Activated T-cell treated with anti-CD3 and anti-CD28 coated beads, Interleukin-2, amount 50 U/mL, for 4 hours (primary cell): Measurements from ENCODE around the gene CNTNAP2. TPM values are rescaled to one million over a fixed set of nuclear protein-coding genes. Genes with fewer than 3 reads are reported as not detected.

Source experiments
- ATAC-seq, 2 donors: fragments of 200-7000 bp; cut with Tn5 transposase; one replicate each; pipeline ENCODE4 v1.10.0; 2021
- DNase-seq: peaks from one replicate; pipeline ENCODE4 v3.0.0-alpha.2; 2020
- H3K27me3 Mint-ChIP-seq: one replicate; pipeline ENCODE4 v1.8.0; 2021; ENCODE audit warnings: low read depth, mixed read lengths
- H3K36me3 Mint-ChIP-seq: one replicate; pipeline ENCODE4 v1.8.0; 2022; ENCODE audit warnings: mixed read lengths; ENCODE audit not compliant: insufficient read depth
- H3K4me1 Mint-ChIP-seq: one replicate; pipeline ENCODE4 v1.8.0; 2021; ENCODE audit warnings: low read depth, mixed read lengths
- H3K4me3 Mint-ChIP-seq: one replicate; pipeline ENCODE4 v1.8.0; 2021; ENCODE audit warnings: mild to moderate bottlenecking, moderate library complexity, mixed read lengths
- H3K9me3 Mint-ChIP-seq: one replicate; pipeline ENCODE4 v1.8.0; 2021; ENCODE audit warnings: mixed read lengths
- total RNA-seq, 3 donors: library from RNA; stranded (reverse); gene quantifications; one replicate each; pipeline ENCODE4 v1.2.1, GENCODE V29; 2021

CNTNAP2 gene
- total RNA-seq, 3 donors from 2014 or later, result not detected

DNA sequence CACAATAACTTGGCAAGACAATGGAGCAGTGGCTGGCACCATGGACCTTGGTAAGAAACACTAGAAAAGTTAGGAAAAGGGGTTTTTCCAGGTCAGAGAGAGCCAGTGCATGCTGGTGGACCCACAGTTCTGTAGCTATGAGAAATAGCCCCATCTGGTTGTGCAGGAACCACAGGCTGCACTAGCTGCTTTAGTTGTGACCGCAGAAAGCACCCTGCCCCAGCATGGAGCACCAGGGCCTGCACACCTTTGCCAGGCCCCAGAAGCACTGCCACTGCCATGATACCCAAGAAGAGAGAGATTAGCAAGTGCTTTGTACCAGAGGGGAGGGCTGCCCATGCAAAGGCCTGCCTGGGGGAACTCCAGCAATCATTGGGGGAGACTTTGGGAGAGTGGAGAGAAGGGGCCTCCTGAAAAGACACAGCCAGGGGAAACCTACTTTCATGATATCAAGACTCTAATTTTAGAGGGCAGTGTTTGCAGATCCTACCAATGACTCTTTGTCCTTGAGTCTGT is 2217.9 kb downstream of the CNTNAP2 start:
- no peaks in the 10 kb centered on the region for H3K9me3 Mint-ChIP-seq
- H3K27me3 Mint-ChIP-seq, result peaks cover 48% of the 10 kb centered on the region
- H3K4me1 Mint-ChIP-seq, result peaks cover 11% of the 10 kb centered on the region

DNA sequence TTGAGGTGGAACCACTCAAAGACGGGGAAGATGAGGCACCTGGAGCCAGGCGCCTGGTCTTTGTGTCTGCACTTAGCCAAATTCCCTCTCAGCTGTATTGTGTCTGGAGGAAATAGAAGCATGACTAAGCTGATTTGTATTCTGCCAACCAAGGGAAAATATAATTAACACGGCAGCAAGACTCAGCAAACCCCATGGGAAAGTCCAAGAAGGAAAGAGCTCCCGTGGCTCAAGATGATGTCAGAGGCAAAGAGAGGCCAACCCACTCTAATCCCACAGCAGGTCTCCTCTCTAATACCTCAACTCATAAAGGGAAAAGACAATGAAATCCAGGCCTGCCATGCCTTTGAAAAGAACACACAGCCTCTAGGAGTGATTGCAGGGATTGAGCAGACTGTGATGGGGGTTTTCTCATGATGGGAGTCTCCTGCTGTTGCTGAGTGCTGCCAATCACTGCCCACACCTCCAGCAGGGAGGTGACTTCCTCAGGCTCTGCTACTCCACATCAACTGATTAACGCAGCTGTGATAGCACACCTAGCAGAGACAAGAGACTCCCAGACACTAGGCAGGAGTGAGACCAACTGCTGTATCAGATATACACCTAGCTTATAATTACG is 2218.5 kb downstream of the CNTNAP2 start:
- peaks cover 15% of the 10 kb centered on the region for H3K4me1 Mint-ChIP-seq
- no peaks in the 10 kb centered on the region for H3K9me3 Mint-ChIP-seq
- no peak overlapping the region for H3K4me3 Mint-ChIP-seq
- ATAC-seq (no peak), DNase-seq (no peak)
- H3K36me3 Mint-ChIP-seq, result no peaks in the 10 kb centered on the region
- peaks cover 53% of the 10 kb centered on the region for H3K27me3 Mint-ChIP-seq

More for the DNA sequence above, 2217.9 kb downstream of the CNTNAP2 start:
- no peaks in the 10 kb centered on the region for H3K36me3 Mint-ChIP-seq
- no peak for DNase-seq
- H3K4me3 Mint-ChIP-seq, result no peak overlapping the region
- ATAC-seq, result no peak

DNA sequence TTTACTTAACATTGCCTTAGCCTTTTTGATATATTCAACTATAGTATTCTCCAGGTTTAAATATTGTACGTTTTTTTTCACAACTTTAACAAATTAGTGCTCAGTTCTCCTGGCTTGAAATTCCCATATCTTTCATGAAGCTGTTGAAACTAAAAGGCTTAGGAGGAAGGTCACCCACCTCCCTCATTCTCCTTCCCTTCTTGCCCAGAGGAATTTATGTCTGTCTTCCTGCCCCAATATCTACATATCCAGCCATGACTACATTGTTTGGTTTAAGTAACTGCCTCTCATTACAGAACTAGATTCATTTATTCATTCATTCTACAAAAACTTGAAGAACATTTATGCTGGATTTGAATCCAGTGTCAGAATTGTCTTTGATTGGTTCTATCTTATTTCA is 2219.2 kb downstream of the CNTNAP2 start:
- Mint-ChIP-seq H3K9me3 (no peaks in the 10 kb centered on the region), H3K4me3 (no peak overlapping the region), H3K36me3 (no peaks in the 10 kb centered on the region), H3K4me1 (peaks cover 15% of the 10 kb centered on the region), H3K27me3 (peaks cover 61% of the 10 kb centered on the region)
- DNase-seq (no peak), ATAC-seq (no peak)

DNA sequence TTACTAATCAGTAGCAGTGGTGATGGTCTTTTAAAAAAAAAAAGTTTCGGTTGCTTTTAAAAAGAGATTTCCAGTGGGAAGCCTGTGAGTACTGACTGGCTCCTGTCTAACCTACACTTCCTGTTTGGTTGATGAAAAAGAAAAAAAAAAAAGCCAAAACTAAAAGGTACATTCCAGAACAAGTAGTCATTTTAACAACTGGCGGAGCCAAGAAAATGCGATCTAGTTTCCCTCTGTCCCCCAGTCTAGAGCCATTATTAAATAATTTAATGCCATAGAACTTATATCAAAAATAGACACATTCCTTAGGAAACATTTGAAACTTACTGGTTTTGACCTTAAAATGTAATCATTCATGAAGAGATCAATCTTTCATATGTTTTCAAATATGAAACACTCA is 2219.8 kb downstream of the CNTNAP2 start:
- Mint-ChIP-seq H3K4me3 (no peak overlapping the region), H3K27me3 (peaks cover 64% of the 10 kb centered on the region), H3K36me3 (no peaks in the 10 kb centered on the region), H3K9me3 (no peaks in the 10 kb centered on the region), H3K4me1 (peaks cover 15% of the 10 kb centered on the region)
- no peak for DNase-seq
- no peak for ATAC-seq

DNA sequence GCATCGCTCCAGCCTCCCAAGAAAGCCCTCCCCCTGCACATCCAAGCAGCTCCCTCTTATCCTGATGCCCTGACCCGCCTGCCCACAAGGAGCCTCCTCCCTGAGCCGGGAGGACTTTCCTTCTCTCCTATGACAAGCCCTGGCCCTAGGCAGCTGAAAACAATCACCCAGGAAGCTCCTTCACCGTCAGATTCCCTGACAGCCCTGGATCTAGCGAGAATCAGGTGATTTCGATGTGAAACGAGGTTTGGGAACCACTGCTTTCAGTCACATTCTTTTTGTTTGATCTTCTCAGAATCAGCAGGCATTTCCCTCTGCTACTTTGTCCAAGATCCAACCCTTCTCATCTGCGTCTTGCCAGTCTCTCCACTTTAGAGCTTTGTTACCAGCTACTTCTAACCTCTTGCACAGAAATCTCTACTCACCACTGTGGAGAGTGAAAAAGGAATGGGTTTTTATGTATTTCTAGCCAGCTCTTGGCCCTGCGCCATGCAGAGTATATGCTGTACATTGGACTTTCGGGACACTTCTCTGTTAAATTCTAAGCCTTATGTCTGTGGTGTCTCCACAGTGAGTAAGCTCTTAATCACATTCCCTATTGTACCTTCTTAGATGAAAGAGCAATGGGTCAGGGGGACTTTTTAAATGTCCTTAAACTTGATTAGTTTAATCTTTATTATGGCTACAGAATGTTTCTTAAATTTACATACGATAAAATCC is 2220.8 kb downstream of the CNTNAP2 start:
- DNase-seq (no peak), ATAC-seq (no peak)
- H3K4me3 Mint-ChIP-seq, result no peak overlapping the region
- no peaks in the 10 kb centered on the region for H3K9me3 Mint-ChIP-seq
- H3K36me3 Mint-ChIP-seq, result no peaks in the 10 kb centered on the region
- H3K4me1 Mint-ChIP-seq, result peaks cover 15% of the 10 kb centered on the region
- H3K27me3 Mint-ChIP-seq, result peaks cover 67% of the 10 kb centered on the region

DNA sequence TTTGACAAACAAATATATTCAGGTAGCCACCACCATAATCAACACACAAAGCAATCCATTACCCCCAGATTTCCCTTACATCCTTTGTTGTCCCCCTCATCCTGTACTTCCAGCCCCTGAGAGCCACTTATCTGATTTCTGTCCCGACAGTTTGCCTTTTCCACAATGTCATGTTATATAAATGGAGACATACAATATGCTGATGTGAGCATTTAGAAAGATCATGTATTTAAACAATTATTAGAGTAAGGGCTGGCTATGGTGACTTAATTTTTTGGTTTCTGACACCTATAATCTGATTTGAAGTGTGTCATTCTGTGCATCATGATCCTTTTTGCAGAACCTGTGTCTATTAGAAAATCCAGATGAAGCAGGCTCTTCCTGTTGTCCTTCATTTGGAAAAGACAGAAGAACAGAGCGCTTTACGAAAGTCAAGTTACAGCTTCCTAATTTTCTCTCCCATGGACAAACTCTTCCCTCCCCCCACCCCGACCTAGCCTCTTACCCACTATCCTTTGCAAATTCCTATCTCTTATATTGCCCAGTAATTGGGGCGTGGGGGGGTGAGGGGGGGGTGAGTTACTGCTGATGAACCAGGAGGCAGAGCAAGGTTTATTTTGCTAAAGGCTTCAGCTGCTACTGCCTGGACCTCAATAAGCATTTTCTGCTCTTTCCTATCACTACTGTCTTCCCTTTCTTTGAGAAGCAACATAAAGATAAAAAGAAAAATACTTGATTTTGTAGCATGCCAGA is 2221.6 kb downstream of the CNTNAP2 start:
- Mint-ChIP-seq H3K9me3 (no peaks in the 10 kb centered on the region), H3K36me3 (no peaks in the 10 kb centered on the region), H3K4me3 (peak overlapping the region; percentile 51), H3K27me3 (peaks cover 70% of the 10 kb centered on the region), H3K4me1 (peaks cover 15% of the 10 kb centered on the region)
- no peak for DNase-seq
- ATAC-seq, result no peak

DNA sequence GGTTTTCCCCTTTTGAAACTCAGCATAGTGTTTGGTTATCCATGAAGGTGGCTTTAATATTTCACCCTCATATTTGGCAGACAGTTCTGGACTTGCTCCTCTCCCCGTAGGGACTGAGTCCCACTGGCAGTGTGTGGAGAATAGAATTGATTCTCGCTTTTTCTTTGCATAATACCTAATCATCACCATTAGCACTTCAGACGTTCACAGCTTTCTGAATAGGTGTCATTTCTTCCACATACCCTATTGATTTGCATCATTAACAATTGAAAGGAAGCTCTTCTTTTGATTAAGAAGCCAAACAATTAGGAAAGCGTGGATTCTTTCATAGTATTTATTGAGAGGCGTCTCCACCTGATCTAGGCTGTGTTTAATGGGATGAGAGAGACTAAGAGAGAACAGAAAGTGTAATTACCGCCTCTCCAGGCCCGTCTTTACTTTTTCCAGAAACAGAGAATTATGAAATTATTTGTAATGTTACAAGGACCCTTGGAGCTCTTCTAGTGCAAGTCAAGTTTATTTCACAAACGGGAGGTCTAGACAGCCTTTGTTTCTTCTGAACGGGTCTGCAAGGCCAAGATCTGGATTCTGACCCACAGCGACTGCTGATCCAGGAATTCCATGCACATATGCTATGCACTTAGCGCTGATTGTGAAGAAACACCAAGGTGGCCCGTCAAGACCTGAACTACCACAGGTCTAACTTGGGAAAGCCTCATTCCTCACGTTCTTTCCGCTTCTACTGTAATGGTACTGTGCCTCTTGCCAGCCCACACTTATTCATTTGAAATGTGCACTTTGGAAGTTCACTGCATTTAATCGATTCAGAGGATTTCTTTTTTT is 2224.1 kb downstream of the CNTNAP2 start:
- peaks cover 15% of the 10 kb centered on the region for H3K4me1 Mint-ChIP-seq
- no peak for ATAC-seq
- H3K4me3 Mint-ChIP-seq, result no peak overlapping the region

DNA sequence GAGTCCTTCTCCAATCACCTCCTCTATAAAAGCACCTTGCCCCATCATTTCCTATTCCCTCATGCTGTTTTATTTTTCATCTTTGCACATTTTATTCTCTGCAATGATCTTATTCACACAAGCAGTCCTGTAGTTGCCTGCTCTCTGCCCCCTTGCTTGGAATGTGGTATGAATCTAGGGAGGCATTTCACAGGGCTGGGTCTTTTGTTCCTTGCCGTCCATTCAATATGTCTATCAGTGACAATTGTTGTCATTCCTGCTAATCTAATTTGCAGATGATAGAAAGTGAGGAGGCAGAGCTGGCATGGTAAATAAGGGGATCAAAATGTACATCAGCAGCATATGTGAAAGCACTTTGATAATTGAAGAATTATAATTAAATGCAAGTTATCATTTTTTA is 2227.8 kb downstream of the CNTNAP2 start:
- H3K4me3 Mint-ChIP-seq, result no peak overlapping the region
- ATAC-seq (no peak), DNase-seq (no peak)
- no peaks in the 10 kb centered on the region for H3K36me3 Mint-ChIP-seq
- peaks cover 29% of the 10 kb centered on the region for H3K27me3 Mint-ChIP-seq
- peaks cover 5% of the 10 kb centered on the region for H3K4me1 Mint-ChIP-seq
- H3K9me3 Mint-ChIP-seq, result no peaks in the 10 kb centered on the region

More for the DNA sequence above, 2224.1 kb downstream of the CNTNAP2 start:
- DNase-seq, result no peak
- no peaks in the 10 kb centered on the region for H3K36me3 Mint-ChIP-seq
- peaks cover 54% of the 10 kb centered on the region for H3K27me3 Mint-ChIP-seq
- no peaks in the 10 kb centered on the region for H3K9me3 Mint-ChIP-seq

DNA sequence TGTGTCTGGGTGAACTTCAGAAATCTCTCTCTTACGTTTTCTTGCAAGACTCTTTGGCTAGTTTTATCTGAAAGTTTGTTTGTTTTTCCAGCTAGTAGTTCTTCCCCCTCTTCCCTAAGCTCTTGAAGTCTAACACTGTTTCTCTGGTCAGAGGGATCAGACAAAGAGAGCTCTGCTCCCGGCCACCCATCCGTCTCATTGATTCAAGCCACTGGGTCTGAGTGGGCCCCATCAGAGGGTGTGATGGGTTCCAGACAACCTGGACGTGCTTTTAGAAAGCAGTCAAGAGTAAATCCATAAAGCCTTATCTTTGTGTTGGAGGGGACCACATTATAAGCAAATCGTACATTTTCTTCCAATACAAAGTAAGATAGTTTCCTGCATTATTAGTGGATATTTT is 2231.4 kb downstream of the CNTNAP2 start:
- ATAC-seq, result no peak
- Mint-ChIP-seq H3K27me3 (peaks cover 14% of the 10 kb centered on the region), H3K9me3 (no peaks in the 10 kb centered on the region)

DNA sequence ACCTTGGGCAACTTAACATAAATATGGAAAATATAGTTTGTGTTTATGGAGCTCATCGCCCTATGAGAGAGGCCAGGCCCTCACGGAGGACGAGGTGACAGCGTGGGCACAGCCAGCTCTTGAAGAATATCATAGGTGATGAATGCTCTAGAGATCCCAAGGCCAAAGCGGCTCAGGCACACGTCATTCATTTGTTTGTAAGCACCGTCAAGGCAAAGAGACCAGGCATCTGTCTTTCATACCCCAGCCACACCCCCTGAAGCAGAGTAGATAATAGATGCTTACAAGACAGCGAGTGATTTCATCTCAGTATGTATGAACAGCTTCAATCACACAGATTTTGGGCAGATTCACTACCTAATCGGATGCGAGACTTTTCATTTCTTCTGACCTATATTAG is 2231.9 kb downstream of the CNTNAP2 start:
- ATAC-seq (no peak), DNase-seq (no peak)
- no peaks in the 10 kb centered on the region for H3K9me3 Mint-ChIP-seq
- no peaks in the 10 kb centered on the region for H3K36me3 Mint-ChIP-seq
- H3K4me1 Mint-ChIP-seq, result no peaks in the 10 kb centered on the region
- peaks cover 9% of the 10 kb centered on the region for H3K27me3 Mint-ChIP-seq
- H3K4me3 Mint-ChIP-seq, result no peak overlapping the region

More for the DNA sequence above, 2231.4 kb downstream of the CNTNAP2 start:
- Mint-ChIP-seq H3K4me1 (no peaks in the 10 kb centered on the region), H3K4me3 (no peak overlapping the region), H3K36me3 (no peaks in the 10 kb centered on the region)
- DNase-seq, result no peak

DNA sequence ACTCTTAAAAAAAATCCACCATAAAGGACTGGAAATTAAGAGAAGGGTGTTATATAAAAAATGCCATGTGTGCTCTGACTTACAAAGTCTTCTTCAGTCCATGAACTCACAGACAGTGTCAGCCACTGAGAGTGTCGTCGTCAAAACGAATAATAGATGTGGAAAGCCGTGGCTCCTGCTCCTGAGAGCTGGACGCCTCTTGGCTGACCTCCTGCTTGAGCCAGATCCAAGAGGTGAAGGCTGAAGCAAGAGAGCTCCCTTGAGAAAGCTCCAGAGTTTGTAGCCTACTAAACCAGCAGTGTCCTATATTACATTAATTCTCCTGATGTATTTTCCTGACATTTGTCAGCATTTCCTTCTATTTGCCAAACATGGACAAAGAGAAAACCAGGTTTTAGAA is 2239.7 kb downstream of the CNTNAP2 start:
- no peak for ATAC-seq
- peaks cover 5% of the 10 kb centered on the region for H3K27me3 Mint-ChIP-seq

DNA sequence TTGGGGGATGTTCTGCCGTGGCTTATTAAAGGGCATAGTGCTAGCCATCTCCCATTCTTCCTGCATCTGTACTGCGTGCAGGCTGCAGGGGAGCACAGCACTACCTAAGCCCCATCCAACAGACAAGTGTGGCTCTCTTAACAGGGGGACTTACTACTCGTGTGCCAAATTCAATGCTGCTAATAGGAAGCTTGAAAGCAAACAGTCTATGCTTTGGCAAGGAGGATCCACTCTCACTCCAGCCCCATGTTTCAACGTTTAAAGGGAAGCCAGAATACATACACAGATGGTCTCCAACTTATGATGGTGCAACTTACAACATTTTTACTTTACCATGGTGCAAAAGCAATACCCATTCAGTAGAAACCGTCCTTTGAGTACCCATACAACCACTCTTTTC is 2245.9 kb downstream of the CNTNAP2 start:
- no peak for DNase-seq
- no peak overlapping the region for H3K4me3 Mint-ChIP-seq
- H3K4me1 Mint-ChIP-seq, result no peaks in the 10 kb centered on the region
- no peak for ATAC-seq
- H3K36me3 Mint-ChIP-seq, result no peaks in the 10 kb centered on the region
- H3K9me3 Mint-ChIP-seq, result no peaks in the 10 kb centered on the region
- peaks cover 5% of the 10 kb centered on the region for H3K27me3 Mint-ChIP-seq

More for the DNA sequence above, 2239.7 kb downstream of the CNTNAP2 start:
- Mint-ChIP-seq H3K4me3 (no peak overlapping the region), H3K9me3 (no peaks in the 10 kb centered on the region), H3K4me1 (no peaks in the 10 kb centered on the region), H3K36me3 (no peaks in the 10 kb centered on the region)
- DNase-seq, result no peak

DNA sequence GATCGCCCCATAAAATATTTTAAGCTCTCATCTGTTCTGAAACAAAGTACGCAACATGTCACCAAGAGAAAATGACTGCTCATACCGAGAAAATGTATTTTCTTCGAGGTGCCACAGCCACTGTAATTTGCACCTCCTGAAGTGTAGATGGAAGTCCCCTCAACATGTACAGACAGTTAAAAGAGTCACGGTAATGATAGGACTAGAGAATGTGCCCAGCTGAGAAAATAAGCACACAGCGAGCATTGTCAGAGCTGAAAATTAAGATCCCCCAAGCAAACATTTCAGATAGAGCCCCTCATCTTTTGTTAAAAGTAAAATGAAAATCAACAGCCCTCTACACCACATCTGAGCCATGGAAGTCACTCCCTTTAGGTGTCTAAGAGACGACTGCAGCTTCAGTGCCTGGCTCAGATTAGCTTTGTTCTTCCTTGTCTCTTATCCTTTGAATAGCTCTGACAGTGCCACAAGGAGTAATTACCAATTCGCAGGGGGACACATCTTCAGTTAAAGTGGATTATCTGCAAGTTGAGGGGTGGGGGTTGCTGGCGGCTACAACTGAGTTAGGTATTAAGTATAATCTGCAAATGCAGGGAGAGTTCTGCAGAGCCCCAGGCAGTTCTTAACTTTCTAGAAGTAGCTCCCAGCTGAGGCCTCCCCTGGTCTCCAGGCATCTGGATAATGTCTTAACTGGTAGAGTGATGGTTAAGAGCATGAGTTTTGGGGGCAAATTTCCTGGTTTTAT is 2251.3 kb downstream of the CNTNAP2 start:
- no peaks in the 10 kb centered on the region for H3K27me3 Mint-ChIP-seq
- no peak overlapping the region for H3K4me3 Mint-ChIP-seq
- H3K4me1 Mint-ChIP-seq, result no peaks in the 10 kb centered on the region
- no peak for ATAC-seq
- H3K36me3 Mint-ChIP-seq, result no peaks in the 10 kb centered on the region
- no peak for DNase-seq
- no peaks in the 10 kb centered on the region for H3K9me3 Mint-ChIP-seq
